Endothelial cell of umbilical vein (primary cell): ENCODE results near the gene B4GALT6. TPM values are rescaled to one million over a fixed set of nuclear protein-coding genes. Genes with fewer than 3 reads are reported as not detected.

Experiments used
- BruUV-seq: library from RNA; stranded (reverse); fragments of 400-500 nt; replicated peaks from 2 replicates; lab custom pipeline; 2021; lab: Mats Ljungman, UMichigan
- CTCF ChIA-PET: fragments of 300-600, 350-600 bp; sonication (Branson Sonifier 250); formaldehyde crosslinking; loops from one replicate; lab custom pipeline; 2021; ENCODE audit warnings: antibody characterized with exemption, inconsistent platforms; lab: Charles Lee
- POLR2A ChIA-PET: fragments of 300-600, 350-600 bp; sonication (Branson Sonifier 250); formaldehyde crosslinking; loops from one replicate; lab custom pipeline; 2021; ENCODE audit warnings: antibody characterized with exemption, inconsistent platforms; lab: Charles Lee
- DNase-seq: peaks from one replicate; pipeline ENCODE4 v3.0.0-alpha.2; 2011; ENCODE audit warnings: low read depth, low spot score
- FAIRE-seq: peaks from 2 replicates; lab custom pipeline; 2011; peaks lifted over from hg19 to GRCh38; lab: Jason Lieb, UNC
- H2AFZ ChIP-seq: 2 replicates; pipeline ENCODE4 v1.6.0; 2012; ENCODE audit warnings: low read depth, low read length, control low read depth, inconsistent platforms
- H3K27ac ChIP-seq: 2 replicates; pipeline ENCODE4 v1.5.1; 2011; ENCODE audit warnings: low read depth, mild to moderate bottlenecking, control low read depth, low read length, moderate library complexity; ENCODE audit not compliant: insufficient read depth
- H3K27me3 ChIP-seq, 2 experiments: 2 replicates each; pipeline versions ENCODE4 v1.6.0 to v1.6.1; 2011; ENCODE audit warnings: low read length in 2 of 2, mixed read lengths in 1 of 2; ENCODE audit not compliant: control insufficient read depth in 2 of 2, insufficient read depth in 2 of 2
- H3K36me3 ChIP-seq, 2 experiments: 2 replicates in 1 of 2; 3 replicates in 1 of 2; pipeline ENCODE4 v1.5.1; 2011; ENCODE audit warnings: low read length in 2 of 2, mild to moderate bottlenecking in 1 of 2, moderate library complexity in 1 of 2; ENCODE audit not compliant: control insufficient read depth in 2 of 2, insufficient read depth in 2 of 2; ENCODE audit errors: extremely low read depth in 1 of 2
- H3K4me1 ChIP-seq: 3 replicates; pipeline ENCODE4 v1.5.1; 2011; ENCODE audit warnings: mild to moderate bottlenecking, low read length; ENCODE audit not compliant: control insufficient read depth, insufficient read depth; ENCODE audit errors: extremely low read depth
- H3K4me2 ChIP-seq: 2 replicates; pipeline ENCODE4 v1.6.1; 2011; ENCODE audit warnings: low read length, control low read depth, mixed read lengths; ENCODE audit not compliant: insufficient read depth
- H3K4me3 ChIP-seq, 3 experiments: fragments of 200-600 bp in 1 of 3; sonication (generic), shearing (Covaris generic) in 1 of 3; replicated peaks in 1 of 3; 2 replicates each; pipeline ENCODE4 v1.5.1; 2011 to 2016; ENCODE audit warnings: control low read depth in 3 of 3, low read length in 3 of 3, mild to moderate bottlenecking in 2 of 3, inconsistent platforms in 1 of 3, low read depth in 1 of 3, moderate library complexity in 1 of 3; ENCODE audit not compliant: insufficient read depth in 1 of 3
- H3K79me2 ChIP-seq: 2 replicates; pipeline ENCODE4 v1.6.0; 2012; ENCODE audit warnings: low read length, inconsistent platforms; ENCODE audit not compliant: control insufficient read depth, insufficient read depth
- H3K9ac ChIP-seq: replicated peaks from 2 replicates; pipeline ENCODE3; 2011; ENCODE audit warnings: low read length, control low read depth; ENCODE audit not compliant: insufficient read depth; ENCODE audit errors: extremely low read depth
- H3K9me1 ChIP-seq: replicated peaks from 3 replicates; pipeline ENCODE4 v1.6.0; 2011; ENCODE audit warnings: mild to moderate bottlenecking, low read length; ENCODE audit not compliant: control insufficient read depth, insufficient read depth; ENCODE audit errors: extremely low read depth
- H3K9me3 ChIP-seq: replicated peaks from 2 replicates; pipeline ENCODE4 v1.5.1; 2012; ENCODE audit warnings: low read length, inconsistent platforms; ENCODE audit not compliant: control insufficient read depth, insufficient read depth
- H4K20me1 ChIP-seq: replicated peaks from 2 replicates; pipeline ENCODE3; 2011; ENCODE audit warnings: mild to moderate bottlenecking, low read length; ENCODE audit not compliant: control insufficient read depth, insufficient read depth; ENCODE audit errors: extremely low read depth
- CTCF ChIP-seq, 2 donors: IDR thresholded peaks; 1 replicate in 1 of 2; 2 replicates in 1 of 2; pipeline ENCODE4 v1.5.1; 2011; ENCODE audit warnings: low read length in 2 of 2, mild to moderate bottlenecking in 2 of 2, moderate library complexity in 2 of 2, control low read depth in 1 of 2, inconsistent platforms in 1 of 2, low read depth in 1 of 2; ENCODE audit not compliant: insufficient read depth in 1 of 2; ENCODE audit errors: extremely low read depth in 1 of 2
- EZH2 ChIP-seq: IDR thresholded peaks from 2 replicates; pipeline ENCODE4 v1.6.1; 2012; ENCODE audit warnings: borderline replicate concordance, low read depth, mild to moderate bottlenecking, moderate library complexity, low read length, inconsistent platforms; ENCODE audit not compliant: severe bottlenecking
- FOS ChIP-seq: IDR thresholded peaks from 2 replicates; pipeline ENCODE4 v1.6.1; 2011; ENCODE audit warnings: mild to moderate bottlenecking, low read length, moderate library complexity, borderline replicate concordance; ENCODE audit not compliant: insufficient read depth
- GATA2 ChIP-seq: IDR thresholded peaks from 2 replicates; pipeline ENCODE4 v1.7.0; 2011; ENCODE audit warnings: low read depth, mild to moderate bottlenecking, moderate library complexity, mixed read lengths, low read length; ENCODE audit not compliant: insufficient read length, insufficient read depth
- JUN ChIP-seq: IDR thresholded peaks from 2 replicates; pipeline ENCODE4 v1.6.1; 2011; ENCODE audit warnings: borderline replicate concordance, low read depth; ENCODE audit not compliant: insufficient read length, insufficient read depth
- MAX ChIP-seq: IDR thresholded peaks from 2 replicates; pipeline ENCODE4 v1.6.1; 2011; ENCODE audit not compliant: insufficient read depth, insufficient read length
- MYC ChIP-seq: IDR thresholded peaks from one replicate; pipeline ENCODE4 v1.6.1; 2011; ENCODE audit warnings: mild to moderate bottlenecking, low read depth, low read length
- POLR2A ChIP-seq: IDR thresholded peaks from 2 replicates; pipeline ENCODE4 v1.6.1; 2012; ENCODE audit warnings: low read depth, mild to moderate bottlenecking, control low read depth, low read length
- POLR2AphosphoS5 ChIP-seq: IDR thresholded peaks from 2 replicates; pipeline ENCODE4 v1.6.1; 2012; ENCODE audit warnings: low read depth, mild to moderate bottlenecking, control low read depth, low read length, moderate library complexity; ENCODE audit not compliant: insufficient read depth
- dilution Hi-C: fragments of 300-500 bp; cut with MboI; formaldehyde crosslinking; loops from one replicate; pipeline ENCODE4 v1.15.0; 2019; ENCODE audit warnings: low sequenced_read_pairs; ENCODE audit not compliant: extremely low pct_ligation_motif_present
- intact Hi-C: fragments of 100-400 bp; cut with micrococcal nuclease; formaldehyde crosslinking; loops from one replicate; pipeline ENCODE4 v1.10.0; 2022
- polyA plus RNA-seq, 4 experiments: library from polyadenylated mRNA; depleted of rRNA in 3 of 4; stranded (reverse) in 3 of 4; unstranded in 1 of 4; fragments of >200 nt; gene quantifications; 2 replicates each; pipeline versions ENCODE4 v1.2.1 to v1.2.3, GENCODE V29; 2011 to 2012; ENCODE audit warnings: missing spikeins in 1 of 4
- total RNA-seq: library from RNA; stranded (reverse); gene quantifications from 2 replicates; pipeline ENCODE4 v1.2.3, GENCODE V29; 2021

Gene B4GALT6
- total and polyA plus RNA-seq, 2 donors (not counting 3 experiments of a cell fraction or from before 2014, with no cell fraction given), result 3.9 to 24.2 TPM

- Histone ChIP-seq H3K9me3 (no peaks in the 10 kb centered on the region), H3K9ac (no peak overlapping the region), H3K79me2 (no peaks in the 10 kb centered on the region), H3K36me3 (no peaks in the 10 kb centered on the region), H3K4me2 (no peak overlapping the region), H3K4me1 (no peaks in the 10 kb centered on the region), H3K9me1 (no peaks in the 10 kb centered on the region), H4K20me1 (no peaks in the 10 kb centered on the region), H2AFZ (no peak overlapping the region), H3K4me3 (no peak overlapping the region), H3K27ac (no peak overlapping the region), H3K27me3 (peaks cover 0 to 6% of the 10 kb centered on the region in 2 experiments)
- dilution Hi-C loops (no loop called here), intact Hi-C loops (no loop called here)
- CTCF ChIA-PET, result interaction anchor here (1.4 kb wide), 1 partner anchor 34 kb away, joined by 3 read pairs; no protein-coding TSS in a partner anchor
- POLR2A ChIA-PET, result no interaction called here
- FAIRE-seq, result no peak
- no peak for DNase-seq
- no TSS peak for BruUV-seq
- TF ChIP-seq EZH2, result no peak
- TF ChIP-seq GATA2, result no peak
- no peak for TF ChIP-seq POLR2A
- no peak for TF ChIP-seq POLR2AphosphoS5
- TF ChIP-seq JUN, result no peak
- no peak for TF ChIP-seq MYC
- TF ChIP-seq FOS, result no peak
- no peak for TF ChIP-seq CTCF (IDR thresholded peaks at IDR 0.05; ENCODE audit: extremely low read depth in 1 of 2, insufficient read depth in 1 of 2, low read depth in 1 of 2, low read length in 2 of 2)
- TF ChIP-seq MAX, result no peak
These were observed 93.8 kb downstream of the B4GALT6 start for GRCh38 chr18:31590570-31590969.
